Left renal pelvis (tissue), 4 donors: ENCODE results near the gene BPIFB2. TPM values are rescaled to one million over a fixed set of nuclear protein-coding genes. Genes with fewer than 3 reads are reported as not detected.
"Not testable (repeated sequence)": the region's sequence is repeated elsewhere in the genome, so short reads cannot be mapped to it uniquely, and the experiment has no call there.

Source experiments
- DNase-seq, 4 donors: peaks; one replicate each; pipeline ENCODE4 v3.0.0-alpha.2; 2013; ENCODE audit warnings: low read depth in 4 of 4, low spot score in 3 of 4
- polyA plus RNA-seq, 4 donors: library from polyadenylated mRNA; unstranded; fragments of 120-200 nt; gene quantifications; one replicate each; pipeline ENCODE4 v1.2.1, GENCODE V29; 2013; ENCODE audit not compliant: insufficient read length in 4 of 4

The BPIFB2 gene, protein sequence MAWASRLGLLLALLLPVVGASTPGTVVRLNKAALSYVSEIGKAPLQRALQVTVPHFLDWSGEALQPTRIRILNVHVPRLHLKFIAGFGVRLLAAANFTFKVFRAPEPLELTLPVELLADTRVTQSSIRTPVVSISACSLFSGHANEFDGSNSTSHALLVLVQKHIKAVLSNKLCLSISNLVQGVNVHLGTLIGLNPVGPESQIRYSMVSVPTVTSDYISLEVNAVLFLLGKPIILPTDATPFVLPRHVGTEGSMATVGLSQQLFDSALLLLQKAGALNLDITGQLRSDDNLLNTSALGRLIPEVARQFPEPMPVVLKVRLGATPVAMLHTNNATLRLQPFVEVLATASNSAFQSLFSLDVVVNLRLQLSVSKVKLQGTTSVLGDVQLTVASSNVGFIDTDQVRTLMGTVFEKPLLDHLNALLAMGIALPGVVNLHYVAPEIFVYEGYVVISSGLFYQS
- polyA plus RNA-seq = not detected

DNA sequence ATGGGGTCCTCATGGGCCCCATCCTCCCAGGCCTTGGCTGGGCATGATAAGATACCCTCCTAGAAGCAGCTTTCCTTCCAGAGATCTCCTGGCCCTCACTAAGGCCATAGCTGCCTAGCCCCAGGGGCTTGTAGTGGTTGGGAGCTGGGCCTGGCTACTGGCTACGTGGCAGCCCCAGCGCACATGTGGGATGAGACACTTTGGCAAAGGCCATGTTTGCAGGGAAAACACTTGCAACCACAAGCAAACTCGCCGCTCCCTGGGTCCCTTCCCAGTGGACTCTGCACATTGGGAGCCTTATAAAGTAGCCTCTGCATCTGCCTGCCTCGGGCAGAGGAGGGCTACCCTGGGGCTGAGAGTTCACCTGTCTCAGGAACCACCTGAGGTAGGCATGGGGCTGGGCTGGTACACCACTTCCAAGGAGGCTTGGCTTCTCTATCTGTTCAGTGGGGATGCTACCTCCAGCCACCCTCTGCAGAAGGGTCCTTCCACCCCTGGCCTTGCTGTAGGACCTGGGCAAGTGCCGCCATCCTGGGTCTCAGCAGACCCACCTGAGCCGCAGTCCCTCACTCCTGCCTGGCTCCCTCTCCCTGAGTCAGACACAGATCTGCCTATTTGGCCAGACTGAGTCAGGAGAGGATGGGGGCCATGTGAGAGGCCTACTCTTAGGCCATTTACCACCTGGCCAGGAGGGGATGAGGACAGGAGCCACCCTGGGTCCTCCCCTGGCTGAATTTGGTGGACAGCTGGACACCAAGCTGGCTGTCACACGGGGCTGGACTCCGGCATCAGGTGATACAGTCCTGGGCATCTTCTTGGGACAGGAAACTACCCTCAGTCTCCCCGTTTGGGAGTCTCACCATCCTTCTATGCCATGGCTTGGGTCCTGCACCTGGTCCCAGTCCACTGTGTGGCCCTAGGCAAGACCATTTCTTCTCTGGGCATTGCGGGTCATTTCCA lies at the start of gene BPIFB2:
BPIFB2 (plus strand) TSS at position 329 of the 960 bp plus-strand sequence. CDS start 871 bp downstream, outside the sequence.
- no peak for DNase-seq

DNA sequence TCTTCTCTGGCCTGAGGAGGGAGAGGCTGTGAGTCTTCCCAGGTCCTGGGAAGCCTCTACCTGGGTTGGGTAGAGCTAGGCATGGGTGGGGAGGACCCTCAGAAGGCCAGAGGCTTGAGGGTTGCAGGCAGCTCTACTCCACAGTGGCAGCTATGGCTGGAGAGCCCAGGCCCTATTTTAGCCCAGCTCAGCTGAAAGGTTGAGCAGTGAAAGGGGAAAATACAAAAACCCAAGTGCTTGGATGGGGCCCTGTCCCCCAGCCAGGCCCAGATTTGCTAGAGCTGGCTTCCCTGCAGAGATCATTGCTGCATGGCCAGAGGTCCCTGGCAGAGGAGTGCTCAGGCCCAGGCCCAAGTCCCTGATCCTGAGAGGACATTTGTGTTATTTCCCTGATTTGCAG lies 48.9 kb upstream of the BPIFB2 start:
- DNase-seq = no peak

DNA sequence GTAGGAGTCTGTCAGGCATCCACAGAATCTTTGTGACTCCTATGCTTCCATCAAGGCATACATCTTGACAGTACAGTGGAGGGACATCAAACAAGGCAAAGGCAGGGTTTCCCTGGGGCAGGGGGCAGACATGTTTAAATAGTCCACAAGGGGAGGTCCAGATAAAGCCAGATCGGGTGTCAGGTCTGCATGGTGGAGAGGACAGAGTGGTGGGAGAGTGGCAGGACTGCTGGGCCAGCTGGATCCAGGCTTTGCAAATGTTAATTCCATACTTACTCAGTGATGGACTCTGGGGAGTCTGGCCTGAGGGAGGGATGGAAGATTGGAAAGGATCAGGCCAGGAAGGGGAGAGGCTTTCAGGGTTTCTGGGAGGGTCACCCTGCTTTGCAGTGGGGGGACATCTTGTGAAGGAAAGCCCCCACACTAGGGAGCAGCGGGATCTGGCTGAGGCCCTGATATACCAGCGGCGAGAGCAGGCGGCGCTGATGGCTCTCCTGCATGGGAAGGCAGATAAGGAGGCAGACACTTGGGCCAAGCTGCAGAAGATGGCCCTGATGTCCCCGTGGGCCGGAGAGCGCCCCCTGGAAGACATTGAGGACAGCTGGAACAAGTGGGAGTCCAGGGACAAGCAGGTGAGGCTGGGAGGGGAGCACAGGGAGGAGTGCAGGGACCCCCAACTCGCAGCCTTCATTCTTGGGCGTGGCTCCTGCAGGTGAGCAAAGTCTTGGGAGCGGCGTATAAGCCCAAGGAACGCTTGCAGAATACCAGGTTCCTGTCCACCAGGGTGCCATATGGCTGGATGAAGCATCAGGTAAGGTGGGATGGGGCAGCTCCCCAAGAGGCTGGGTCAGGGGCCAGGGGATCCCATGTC lies 47.9 kb upstream of the BPIFB2 start:
- DNase-seq = no peak

DNA sequence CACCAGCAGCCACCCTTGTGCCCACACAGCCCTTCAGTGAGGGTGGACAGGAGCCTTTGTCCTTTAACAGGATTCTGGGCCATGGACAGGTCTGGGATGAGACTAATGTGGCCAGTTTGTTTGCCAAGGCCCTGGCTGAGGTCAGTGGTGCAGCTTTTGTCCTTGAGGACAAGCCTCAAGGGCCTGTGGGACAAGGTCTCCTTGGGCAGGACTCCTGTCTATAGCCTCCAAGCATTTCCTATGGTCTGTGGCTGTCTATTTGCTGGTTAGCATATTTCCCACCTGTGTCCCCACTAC lies 47.3 kb upstream of the BPIFB2 start:
- DNase-seq = no peak

DNA sequence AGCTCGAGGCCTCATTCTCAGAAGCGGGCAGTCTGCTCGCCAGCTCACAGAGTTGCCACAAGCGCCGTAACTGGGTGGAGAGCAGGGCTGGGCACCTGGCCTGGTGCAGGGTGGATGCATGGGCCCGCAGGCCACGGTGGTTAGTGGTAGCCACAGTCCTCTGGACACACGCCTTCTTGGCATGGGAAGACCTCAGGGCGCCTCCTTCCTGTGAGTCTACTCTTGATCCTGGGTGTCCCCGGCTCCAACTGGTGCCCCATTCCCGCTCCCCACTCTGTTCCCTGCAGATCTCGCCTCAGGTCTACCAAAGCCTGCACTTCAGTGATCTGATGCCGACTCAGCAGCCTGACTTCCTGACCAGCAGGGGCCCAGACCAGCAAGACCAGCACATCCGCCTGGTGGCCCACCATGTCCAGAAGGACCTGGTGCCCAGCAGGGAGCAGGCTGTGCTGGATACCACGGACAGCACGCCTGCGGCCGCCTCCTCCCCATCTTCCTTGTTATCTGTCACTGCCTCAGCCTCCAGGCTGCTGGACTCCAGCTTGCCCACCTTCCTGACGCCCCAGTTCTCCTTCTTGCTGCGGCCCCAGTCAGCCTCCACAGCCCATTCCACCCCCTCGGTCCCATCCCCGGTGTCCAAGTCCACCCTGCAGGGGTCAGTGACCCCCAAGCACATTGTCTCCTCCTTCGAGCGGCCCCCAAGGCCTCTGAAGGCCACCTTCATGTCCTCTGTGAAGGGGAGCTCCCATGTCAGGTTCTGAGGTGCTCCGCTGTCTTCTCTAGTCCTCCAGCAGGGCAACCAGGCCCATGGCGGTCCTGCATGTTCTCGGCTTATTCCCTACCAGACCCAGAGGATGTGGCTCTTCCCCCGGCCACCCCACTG lies 46.4 kb upstream of the BPIFB2 start:
- DNase-seq = no peak

DNA sequence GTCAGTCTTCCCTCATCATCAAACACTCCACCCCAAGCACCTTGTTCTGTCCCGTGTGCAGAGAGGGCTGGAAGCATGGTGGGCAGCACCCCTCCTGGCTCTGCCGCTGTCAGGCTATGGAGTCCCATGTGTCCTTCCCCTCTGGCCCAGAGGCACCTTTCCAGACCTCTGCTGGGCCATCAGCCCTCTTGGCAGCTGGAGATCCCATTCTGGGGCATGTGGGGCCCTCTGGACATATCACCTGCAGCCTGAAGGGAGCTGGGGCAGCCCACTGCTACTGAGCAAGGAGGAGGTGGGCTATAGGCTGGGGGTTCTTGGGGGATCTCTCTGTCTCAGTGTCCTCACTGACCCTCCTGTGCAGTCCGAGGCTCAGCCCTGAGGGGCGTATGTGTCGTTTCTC lies 45.5 kb upstream of the BPIFB2 start:
- DNase-seq = no peak

DNA sequence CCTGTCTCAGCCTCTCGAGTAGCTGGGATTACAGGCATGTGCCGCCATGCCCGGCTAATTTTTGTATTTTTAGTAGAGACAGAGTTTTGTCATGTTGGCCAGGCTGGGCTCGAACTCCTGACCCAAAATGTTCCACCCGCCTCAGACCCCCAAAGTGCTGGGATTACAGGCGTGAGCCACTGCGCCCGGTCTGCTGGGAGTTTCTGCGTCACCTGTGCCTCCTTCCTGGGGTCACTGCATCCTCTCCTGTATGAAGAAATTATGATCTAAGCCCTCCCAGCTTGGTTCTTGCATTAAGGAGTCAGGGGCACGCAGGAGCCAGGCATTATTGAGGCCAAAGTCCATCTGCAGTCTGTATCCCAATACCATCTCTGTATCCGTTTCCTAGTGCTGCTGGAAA lies 44.9 kb upstream of the BPIFB2 start:
- DNase-seq = not testable (repeated sequence)

DNA sequence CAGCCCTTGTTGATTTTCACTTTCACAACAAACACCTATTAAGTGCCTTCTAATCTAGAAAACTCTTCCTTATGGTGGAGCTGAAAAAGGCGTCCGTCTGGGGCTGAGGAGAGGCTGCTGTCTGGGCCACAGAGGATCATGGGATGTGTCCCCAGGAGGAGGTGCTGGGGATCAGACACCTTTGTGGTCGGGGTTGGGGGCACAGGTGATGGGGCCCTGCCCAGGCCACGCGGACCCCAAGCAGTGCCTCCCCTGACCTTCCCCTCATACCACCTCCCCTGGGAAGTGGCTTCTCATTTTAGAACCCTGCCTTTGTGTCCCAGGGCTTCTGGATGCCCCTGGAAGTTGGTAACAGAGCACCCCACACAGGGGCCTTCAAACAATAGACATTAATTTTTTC lies 44.3 kb upstream of the BPIFB2 start:
- DNase-seq = no peak

DNA sequence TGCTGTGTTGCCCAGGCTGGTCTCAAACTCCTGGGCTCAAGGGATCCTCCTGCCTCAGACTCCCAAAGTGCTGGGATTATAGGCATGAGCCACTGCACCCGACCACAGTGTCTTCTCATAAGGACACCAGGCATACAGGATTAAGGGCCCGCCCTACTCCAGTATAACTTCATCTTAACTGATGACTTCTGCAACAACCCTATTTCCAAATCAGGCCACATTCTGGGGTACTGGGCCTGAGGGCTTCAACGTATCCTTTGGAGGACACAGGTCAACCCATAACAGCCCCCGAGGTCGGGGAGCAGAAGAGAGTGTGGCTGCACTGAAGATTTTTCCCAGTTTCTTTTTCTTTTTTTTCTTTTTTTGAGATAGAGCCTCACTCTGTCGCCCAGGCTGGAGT lies 42.9 kb upstream of the BPIFB2 start:
- no peak for DNase-seq

DNA sequence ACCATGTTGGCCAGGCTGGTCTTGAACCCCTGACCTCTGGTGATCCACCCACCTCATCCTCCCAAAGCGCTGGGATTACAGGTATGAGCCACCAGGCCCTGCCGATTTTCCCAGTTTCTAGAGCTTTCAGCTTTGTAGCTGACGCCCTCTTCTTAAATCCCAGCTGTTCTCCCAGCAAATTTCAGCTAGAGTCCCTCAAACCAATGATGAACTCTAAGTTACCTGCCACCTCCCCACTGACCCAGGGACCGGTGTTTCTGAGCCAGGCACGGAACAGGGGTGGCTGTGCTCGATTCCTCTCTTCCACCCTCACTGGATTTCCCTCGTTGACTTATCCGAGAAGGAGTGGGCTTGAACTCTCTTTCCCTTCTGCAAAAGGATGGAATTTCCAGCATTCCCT lies 42.4 kb upstream of the BPIFB2 start:
- DNase-seq = no peak

DNA sequence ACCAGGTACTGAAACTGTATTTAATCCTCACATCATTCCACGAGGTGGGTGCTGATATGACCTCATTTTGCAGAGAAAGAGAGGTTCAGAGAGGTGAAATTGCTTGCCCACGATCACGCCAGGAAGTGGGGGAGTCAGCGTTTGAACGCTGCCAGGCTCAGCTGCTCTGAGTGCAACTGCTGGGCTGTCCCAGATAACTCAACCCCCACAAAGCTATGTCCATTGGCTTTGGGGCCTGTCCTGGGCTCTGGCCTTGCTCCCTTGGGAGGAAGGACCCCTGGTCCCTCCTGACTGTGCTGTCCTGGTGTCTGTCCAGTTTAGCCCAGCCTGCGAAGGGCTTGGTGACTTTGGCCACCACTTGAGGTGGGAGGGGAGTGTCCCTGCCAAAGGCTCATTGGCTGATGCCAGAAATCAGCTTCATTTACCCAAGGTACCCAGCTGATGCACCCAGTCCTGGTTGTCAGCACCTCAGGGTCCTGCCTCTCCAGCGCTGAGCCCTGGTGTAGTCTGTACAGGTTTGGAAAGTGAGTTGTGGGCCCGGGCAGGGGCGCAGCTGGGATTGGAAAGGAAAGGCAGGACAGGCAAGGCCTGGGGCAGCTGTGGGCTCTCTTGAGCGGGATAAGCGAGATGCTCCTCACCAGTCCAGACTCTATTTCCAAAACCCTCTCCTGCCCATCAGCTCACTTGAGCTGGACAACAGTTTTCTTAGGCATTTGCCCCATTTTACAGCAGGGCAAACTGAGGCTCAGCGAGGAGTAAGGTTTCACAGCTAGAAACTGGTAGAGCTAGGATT lies 41.7 kb upstream of the BPIFB2 start:
- no peak for DNase-seq

DNA sequence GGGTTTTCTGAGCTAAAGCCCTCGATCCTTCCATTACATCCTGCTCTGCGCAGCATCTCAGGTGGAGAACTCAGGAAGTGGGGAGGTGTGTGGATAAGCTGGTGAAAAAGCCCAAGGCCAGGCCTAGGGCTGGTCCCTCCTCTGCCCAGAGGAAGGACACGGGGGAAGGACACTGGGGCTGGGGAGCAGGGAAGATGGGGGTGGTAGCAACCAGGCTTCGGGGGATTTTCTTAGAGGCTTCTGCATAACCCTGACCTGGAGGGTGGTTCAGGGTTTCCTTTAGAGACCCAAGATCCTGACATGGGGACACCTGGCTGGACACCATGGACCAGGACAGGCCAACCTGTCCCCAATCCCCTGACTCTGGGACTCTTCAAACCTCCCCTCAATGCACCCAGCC lies 41.1 kb upstream of the BPIFB2 start:
- no peak for DNase-seq

DNA sequence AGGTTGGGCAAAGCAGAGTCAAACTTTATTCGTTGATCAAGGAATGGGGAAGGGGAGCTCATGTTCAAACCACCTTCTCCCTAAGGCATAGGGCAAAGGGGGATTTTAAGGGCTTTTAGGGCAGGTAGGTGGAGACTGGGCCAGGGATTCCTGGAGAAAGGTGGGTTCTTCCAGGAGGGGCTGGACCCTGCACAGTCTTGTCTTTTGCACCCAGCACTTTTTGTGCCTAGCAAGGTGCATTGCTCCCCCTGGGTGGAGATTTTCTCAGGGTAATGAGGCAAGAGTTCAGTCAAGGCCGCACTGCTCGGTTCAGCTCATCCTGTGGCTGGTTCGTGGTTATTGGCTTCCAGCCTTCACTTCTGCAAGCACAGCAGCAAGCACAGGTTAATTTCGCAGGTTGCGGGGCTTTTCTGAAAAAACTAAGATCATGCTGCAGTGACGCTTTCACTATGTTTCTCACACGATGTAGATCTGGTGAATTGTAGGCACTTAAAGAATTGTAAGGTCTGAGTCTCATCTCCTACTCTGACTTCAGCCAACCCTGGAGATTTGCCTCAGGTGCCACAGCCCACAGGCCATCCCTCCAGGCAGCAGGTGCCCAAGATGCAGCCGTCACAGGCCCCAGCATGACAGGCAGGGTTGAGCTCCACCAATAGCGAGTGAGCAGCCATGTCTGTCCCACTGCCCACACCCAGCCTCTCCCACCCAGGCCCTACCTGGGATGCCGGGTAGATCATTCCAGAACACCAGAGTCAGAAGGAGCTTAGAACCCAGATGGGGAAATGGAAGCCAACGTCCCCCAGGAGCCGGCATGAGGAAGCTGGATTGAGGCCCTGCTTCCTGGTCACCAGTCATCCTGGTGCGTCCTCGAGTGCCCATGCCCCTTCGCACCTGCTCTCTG lies 40.4 kb upstream of the BPIFB2 start:
- DNase-seq = no peak

DNA sequence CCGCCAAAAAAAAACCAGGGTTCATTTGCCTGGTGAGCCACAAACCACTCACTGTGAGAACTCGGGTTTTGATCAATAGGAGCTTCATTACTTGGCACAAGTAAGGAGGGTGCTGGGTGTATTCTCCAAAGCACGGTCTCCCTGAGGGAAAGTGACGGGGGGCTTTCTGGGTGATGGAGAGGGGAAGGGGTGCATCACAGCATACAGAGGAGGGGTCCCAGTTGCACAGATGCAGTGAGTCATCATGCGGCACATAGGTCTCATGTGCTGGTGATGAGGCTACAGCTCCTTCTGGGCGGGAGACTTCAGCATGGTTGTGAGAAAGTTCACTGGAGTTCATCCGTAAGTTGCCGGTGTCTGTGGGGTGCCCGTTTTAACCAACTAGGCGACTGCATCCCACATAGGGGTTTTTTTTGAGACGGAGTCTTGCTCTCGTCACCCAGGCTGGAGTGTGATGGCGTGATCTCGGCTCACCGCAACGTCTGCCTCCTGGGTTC lies 39.5 kb upstream of the BPIFB2 start:
- DNase-seq = no peak

DNA sequence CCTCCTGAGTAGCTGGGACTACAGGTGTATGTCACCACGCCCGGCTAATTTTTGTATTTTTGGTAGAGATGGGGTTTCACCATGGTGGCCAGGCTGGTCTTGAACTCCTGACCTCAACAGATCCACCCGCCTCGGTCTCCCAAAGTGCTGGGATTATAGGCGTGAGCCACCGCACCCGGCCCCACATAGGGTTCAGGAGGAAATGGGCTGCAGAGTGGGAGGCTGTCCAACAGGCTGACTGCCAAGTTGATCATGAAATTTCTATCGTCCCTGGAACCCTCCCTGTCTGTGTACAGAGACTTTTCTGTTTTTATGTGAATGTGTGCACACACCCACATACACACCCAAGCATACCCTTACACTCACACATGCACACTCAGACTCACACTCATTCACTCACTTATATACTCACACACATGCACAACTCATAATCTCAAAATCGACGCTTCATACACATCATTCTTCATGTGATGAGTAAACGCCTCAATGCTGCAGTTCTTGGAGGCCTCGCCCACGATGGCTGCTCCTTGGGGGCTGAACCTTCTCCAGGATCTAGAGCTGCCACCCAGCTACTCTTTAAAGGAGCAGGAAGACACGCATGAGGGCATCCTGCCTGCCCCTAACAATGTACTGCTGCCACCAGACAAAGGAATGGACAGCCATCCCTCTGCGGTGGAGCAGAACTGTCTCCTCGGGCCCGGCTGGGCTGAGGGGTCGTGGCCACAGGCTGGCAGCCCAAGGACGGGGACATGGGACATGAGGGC lies 38.8 kb upstream of the BPIFB2 start:
- DNase-seq = no peak

DNA sequence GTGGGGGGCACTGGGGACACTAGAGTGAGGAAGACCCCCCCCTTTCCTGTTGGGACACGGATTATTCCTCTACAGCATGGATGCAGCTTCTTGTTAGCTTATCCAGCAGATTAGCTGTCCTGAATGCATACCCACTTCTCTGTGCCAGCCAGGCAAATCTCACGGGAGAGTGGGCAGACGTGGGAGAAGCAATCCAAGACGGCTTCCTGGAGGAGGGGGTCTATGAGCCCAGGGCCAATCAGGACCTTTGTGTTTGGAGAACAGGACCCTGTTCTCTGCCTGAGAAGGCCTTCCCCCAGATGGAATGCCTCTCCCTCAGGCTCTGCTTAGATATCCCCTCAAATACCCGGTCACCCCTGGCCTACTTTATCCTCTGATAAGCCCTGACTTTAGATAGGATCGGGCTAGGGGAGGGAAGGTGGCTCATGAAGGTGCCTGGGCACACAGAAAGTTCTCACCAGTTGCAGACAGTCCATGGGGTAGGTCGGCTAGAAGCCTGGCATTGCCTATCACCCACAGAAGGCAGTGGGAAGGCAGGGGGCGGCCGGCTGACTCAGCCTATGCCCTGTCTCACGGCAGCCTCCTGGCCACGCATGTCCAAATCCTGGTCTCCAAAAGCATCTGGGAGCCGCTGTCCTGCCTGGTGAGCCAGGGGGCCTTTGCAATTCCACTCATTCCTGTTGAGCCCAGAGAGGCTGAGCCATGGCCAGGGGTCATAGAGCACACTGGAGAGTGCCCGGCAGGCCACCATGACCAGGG lies 38.0 kb upstream of the BPIFB2 start:
- DNase-seq = no peak
